Gastrocnemius medialis (tissue), 4 donors: ENCODE results near the gene HDGF. TPM values are rescaled to one million over a fixed set of nuclear protein-coding genes. Genes with fewer than 3 reads are reported as not detected.

Experiments used
- ATAC-seq, 2 donors: fragments of 150-250 bp; one replicate each; pipeline ENCODE4 v1.9.1; 2016
- DNase-seq, 2 donors: peaks; one replicate each; pipeline ENCODE4 v3.0.0-alpha.2; 2019
- H3K27ac ChIP-seq, 4 donors: fragments of 200-600 bp; sonication (generic); 1 replicate in 1 of 4; 2 replicates in 3 of 4; pipeline ENCODE4 v1.5.1; 2016 to 2018; ENCODE audit warnings: mild to moderate bottlenecking in 2 of 4, moderate library complexity in 1 of 4
- H3K27me3 ChIP-seq, 3 donors: fragments of 200-600 bp; sonication (generic) in 2 of 3; 1 replicate in 1 of 3; 2 replicates in 2 of 3; pipeline versions ENCODE4 v1.5.1 to v1.6.0; 2016 to 2019; ENCODE audit warnings: mild to moderate bottlenecking in 1 of 3, moderate library complexity in 1 of 3
- H3K36me3 ChIP-seq, 2 donors: fragments of 200-600 bp; sonication (generic) in 1 of 2; one replicate each; pipeline ENCODE4 v1.5.1; 2017 to 2018
- H3K4me1 ChIP-seq, 2 donors: fragments of 200-600 bp; sonication (generic) in 1 of 2; one replicate each; pipeline ENCODE4 v1.5.1; 2016 to 2017; ENCODE audit warnings: mild to moderate bottlenecking in 2 of 2
- H3K4me3 ChIP-seq, 4 donors: fragments of 200-600 bp; sonication (generic) in 3 of 4; 1 replicate in 1 of 4; 2 replicates in 3 of 4; pipeline ENCODE4 v1.5.1; 2016 to 2019; ENCODE audit warnings: mild to moderate bottlenecking in 2 of 4
- H3K9me3 ChIP-seq, 3 donors: fragments of 200-600 bp; sonication (generic) in 2 of 3; 1 replicate in 1 of 3; 2 replicates in 2 of 3; pipeline ENCODE4 v1.5.1; 2016 to 2019
- CTCF ChIP-seq, 5 experiments: fragments of 450-650 bp in 3 of 5; fragments of 200-600 bp in 2 of 5; sonication (generic) in 2 of 5; IDR thresholded peaks in 4 of 5; conservative IDR thresholded peaks in 1 of 5; 1 replicate in 4 of 5; 2 replicates in 1 of 5; pipeline ENCODE4 v1.5.1; 2016 to 2019; ENCODE audit warnings: antibody characterized with exemption in 5 of 5, mild to moderate bottlenecking in 3 of 5, moderate library complexity in 3 of 5
- POLR2A ChIP-seq, 2 donors: fragments of 450-650 bp; IDR thresholded peaks; one replicate each; pipeline ENCODE4 v1.6.1; 2017; ENCODE audit warnings: antibody characterized with exemption in 2 of 2, mild to moderate bottlenecking in 2 of 2, moderate library complexity in 2 of 2
- in situ Hi-C, 4 donors: fragments of 200-750 bp; cut with MboI; loops; one replicate each; pipeline versions ENCODE4 v1.15.0 to v1.8.0; 2017; ENCODE audit warnings: low sequenced_read_pairs in 4 of 4
- intact Hi-C: fragments of 100-400 bp; cut with DNase I; formaldehyde crosslinking; loops from one replicate; pipeline ENCODE4 v1.15.1; 2023; ENCODE audit warnings: low total_unique reads
- total RNA-seq, 4 donors: library from RNA; depleted of rRNA; stranded (reverse); fragments of >200 nt; gene quantifications; one replicate each; pipeline versions ENCODE4 v1.1.0 to v1.2.3, GENCODE V29; 2016

HDGF gene
- total RNA-seq, 4 donors from 2014 or later, result 154 to 281 (median 240) TPM

- no peaks in the 10 kb centered on the region for H3K27me3 ChIP-seq
- intact Hi-C loops, result no loop called here
- DNase-seq (no peak), ATAC-seq (no peak)
- peaks cover 0 to 47% of the 10 kb centered on the region in 2 donors for H3K36me3 ChIP-seq
- no peaks in the 10 kb centered on the region for H3K9me3 ChIP-seq
- no peak overlapping the region for H3K4me3 ChIP-seq
- in situ Hi-C loops, result loop anchor here in 1 of 4 donors (25.0 kb wide), 1 partner anchor 677 kb away; the partner anchor contains the start of genes LAMTOR2, RAB25 and UBQLN4
- peaks cover 15 to 20% of the 10 kb centered on the region in 2 donors for H3K4me1 ChIP-seq
- no peak overlapping the region for H3K27ac ChIP-seq
- TF ChIP-seq POLR2A (IDR thresholded peaks at IDR 0.05) (no peak), CTCF (IDR thresholded peaks at IDR 0.05 in 4 of 5, conservative IDR thresholded peaks at IDR 0.05 in 1 of 5) (no peak)
Measured at GRCh38 chr1:156738916-156739315, 12.6 kb downstream of the HDGF start.

DNA sequence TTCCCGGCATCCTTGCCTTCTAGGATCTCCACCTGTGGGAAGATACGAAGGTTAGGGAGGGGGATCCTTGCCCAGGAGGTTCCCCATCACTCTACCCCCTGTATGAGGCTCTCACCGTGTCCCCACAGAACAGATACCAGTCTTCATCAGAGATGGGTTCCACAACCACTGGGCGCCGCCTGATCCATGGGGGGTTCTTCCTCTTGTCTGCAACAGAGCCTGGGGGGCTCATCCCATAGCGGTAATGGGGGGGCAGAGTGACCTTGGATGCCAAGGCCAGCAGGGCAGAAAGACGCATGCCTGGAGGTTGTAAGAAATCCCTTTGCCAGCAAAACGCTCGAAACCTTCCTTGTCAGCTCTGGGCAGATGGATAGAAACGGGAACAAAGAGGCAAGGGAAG is 13.1 kb downstream of the HDGF start:
- Histone ChIP-seq H3K27ac (no peak overlapping the region), H3K9me3 (no peaks in the 10 kb centered on the region), H3K27me3 (no peaks in the 10 kb centered on the region), H3K4me1 (peaks cover 15 to 20% of the 10 kb centered on the region in 2 donors), H3K4me3 (no peak overlapping the region), H3K36me3 (peaks cover 0 to 47% of the 10 kb centered on the region in 2 donors)
- intact Hi-C loops (no loop called here), in situ Hi-C loops (loop anchor here in 1 of 4 donors (25.0 kb wide), 1 partner anchor 676 kb away; the partner anchor contains the start of genes LAMTOR2, RAB25 and UBQLN4)
- TF ChIP-seq POLR2A (IDR thresholded peaks at IDR 0.05) (no peak), CTCF (IDR thresholded peaks at IDR 0.05 in 4 of 5, conservative IDR thresholded peaks at IDR 0.05 in 1 of 5) (no peak)
- ATAC-seq (no peak), DNase-seq (no peak)

DNA sequence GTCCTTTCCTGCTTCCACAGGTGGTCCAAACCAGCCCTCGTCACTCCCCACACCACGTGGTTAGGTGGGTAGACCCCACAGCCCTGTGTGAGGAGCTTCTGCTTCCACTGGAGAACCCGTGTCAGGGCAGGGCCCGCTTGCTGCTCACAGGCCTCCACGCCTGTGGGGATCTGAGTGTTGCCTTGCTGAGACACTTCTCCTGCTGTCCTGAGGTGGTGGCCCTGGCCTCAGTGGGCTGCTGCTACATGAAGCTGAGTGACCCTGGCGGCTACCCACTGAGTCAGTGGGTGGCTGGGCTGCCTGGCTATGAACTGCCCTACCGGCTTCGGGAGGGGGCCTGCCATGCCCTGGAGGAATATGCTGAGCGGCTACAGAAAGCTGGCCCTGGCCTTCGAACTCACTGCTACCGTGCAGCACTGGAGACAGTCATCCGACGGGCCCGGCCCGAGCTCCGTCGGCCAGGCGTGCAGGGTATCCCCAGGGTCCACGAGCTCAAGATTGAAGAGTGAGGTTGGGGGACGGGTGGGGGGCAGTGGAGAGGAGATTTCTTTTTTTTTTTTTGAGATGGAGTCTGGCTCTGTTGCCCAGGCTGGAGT is 17.4 kb downstream of the HDGF start:
- Histone ChIP-seq H3K36me3 (peaks cover 0 to 42% of the 10 kb centered on the region in 2 donors), H3K9me3 (no peaks in the 10 kb centered on the region), H3K4me3 (no peak overlapping the region), H3K27me3 (no peaks in the 10 kb centered on the region), H3K27ac (no peak overlapping the region), H3K4me1 (peaks cover 3 to 5% of the 10 kb centered on the region in 2 donors)
- intact Hi-C loops, result no loop called here
- no peak for ATAC-seq
- TF ChIP-seq CTCF (IDR thresholded peaks at IDR 0.05 in 4 of 5, conservative IDR thresholded peaks at IDR 0.05 in 1 of 5), result no peak
- TF ChIP-seq POLR2A (IDR thresholded peaks at IDR 0.05), result no peak
- in situ Hi-C loops, result loop anchor here in 1 of 4 donors (25.0 kb wide), 1 partner anchor 672 kb away; the partner anchor contains the start of genes LAMTOR2, RAB25 and UBQLN4
- DNase-seq, result no peak

DNA sequence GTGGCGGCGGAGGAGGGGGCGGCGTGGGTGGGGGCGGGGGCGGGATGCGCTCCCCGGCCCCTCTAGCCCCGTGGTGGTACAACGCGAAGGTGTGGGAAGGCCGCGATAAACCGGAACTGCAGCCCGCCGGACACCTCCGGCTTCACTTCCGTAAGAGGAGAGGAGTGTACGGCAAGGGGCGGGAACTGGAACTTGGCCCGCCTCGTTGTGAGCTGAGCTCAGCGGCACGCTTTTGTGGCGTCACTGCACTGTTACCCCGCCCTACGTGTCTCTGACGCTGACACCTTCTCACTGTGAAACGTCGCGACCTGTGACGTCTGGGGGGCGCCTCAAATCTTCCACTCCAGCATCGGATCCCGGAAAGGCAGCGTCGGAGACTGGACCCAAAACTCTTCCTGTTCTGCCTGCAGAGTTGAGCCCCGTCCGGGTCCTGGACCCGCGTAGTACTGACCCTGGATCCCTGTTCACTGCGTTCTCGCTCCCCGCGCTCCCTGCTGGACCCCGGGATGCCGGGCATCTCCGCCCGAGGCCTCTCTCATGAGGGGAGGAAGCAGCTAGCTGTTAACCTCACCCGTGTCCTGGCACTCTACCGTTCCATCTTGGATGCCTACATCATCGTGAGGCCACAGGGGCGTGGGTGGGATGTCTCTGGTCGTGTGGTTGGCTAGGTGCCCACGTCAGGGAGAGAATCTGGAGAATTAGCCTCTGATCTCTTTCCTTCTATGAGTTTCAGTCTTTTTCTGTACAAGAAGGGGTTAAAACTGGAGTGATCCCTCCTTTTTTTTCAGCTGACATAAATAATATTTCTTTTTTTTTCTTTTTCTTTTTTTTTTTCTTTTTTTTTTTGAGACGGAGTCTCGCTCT is 22.6 kb downstream of the HDGF start, which contains the start of gene ISG20L2:
ISG20L2 (minus strand) TSS at position 168 of the 864 bp plus-strand sequence. CDS start 1,114 bp downstream, outside the sequence.
- ATAC-seq (peak; percentile 94 to 96), DNase-seq (peak; percentile 97)
- peaks cover 35 to 37% of the 10 kb centered on the region in 2 donors for H3K4me1 ChIP-seq
- intact Hi-C loops, result loop anchor here (1.0 to 10.0 kb wide), 4 partner anchors 12 to 674 kb away; partner anchors contain the start of genes HDGF, LAMTOR2, MRPL24 and PRCC
- peak within 1 kb of the TSS; percentile 68 to 94 (median 84) for H3K4me3 ChIP-seq
- peak within 1 kb of the TSS; percentile 91 to 98 (median 94) for H3K27ac ChIP-seq
- H3K27me3 ChIP-seq, result no peaks in the 10 kb centered on the region
- in situ Hi-C loops, result loop anchor here in 1 of 4 donors (5.0 to 25.0 kb wide), 2 partner anchors 42 to 667 kb away; partner anchors contain the start of genes LAMTOR2, RAB25 and UBQLN4
- TF ChIP-seq POLR2A (IDR thresholded peaks at IDR 0.05), result peak; percentile 14 to 48
- TF ChIP-seq CTCF (IDR thresholded peaks at IDR 0.05 in 4 of 5, conservative IDR thresholded peaks at IDR 0.05 in 1 of 5), result no peak
- no peaks in the 10 kb centered on the region for H3K9me3 ChIP-seq
- H3K36me3 ChIP-seq, result peaks cover 0 to 22% of the 10 kb centered on the region in 2 donors
